Subcutaneous abdominal adipose tissue (tissue), 5 donors: ENCODE data around the gene CNTNAP2.

Experiments used
- H3K27ac ChIP-seq: one replicate; pipeline ENCODE4 v1.7.0; 2013; ENCODE audit warnings: low read depth, mild to moderate bottlenecking, inconsistent platforms, low read length, moderate library complexity
- H3K27me3 ChIP-seq, 5 donors: one replicate each; pipeline ENCODE4 v1.7.0; 2013; ENCODE audit warnings: low read length in 5 of 5, inconsistent platforms in 1 of 5; ENCODE audit not compliant: control insufficient read depth in 5 of 5, insufficient read depth in 4 of 5
- H3K36me3 ChIP-seq, 5 donors: one replicate each; pipeline ENCODE4 v1.7.0; 2013; ENCODE audit warnings: low read length in 5 of 5; ENCODE audit not compliant: control insufficient read depth in 5 of 5, insufficient read depth in 5 of 5
- H3K4me1 ChIP-seq, 5 donors: one replicate each; pipeline ENCODE4 v1.7.0; 2013; ENCODE audit warnings: low read length in 5 of 5, mild to moderate bottlenecking in 3 of 5, moderate library complexity in 1 of 5; ENCODE audit not compliant: control insufficient read depth in 5 of 5, insufficient read depth in 5 of 5
- H3K4me3 ChIP-seq, 5 donors: one replicate each; pipeline ENCODE4 v1.7.0; 2013; ENCODE audit warnings: low read length in 5 of 5, low read depth in 1 of 5
- H3K9ac ChIP-seq, 5 donors: one replicate each; pipeline ENCODE4 v1.7.0; 2013; ENCODE audit warnings: low read length in 5 of 5, mild to moderate bottlenecking in 4 of 5, moderate library complexity in 3 of 5
- H3K9me3 ChIP-seq, 5 donors: one replicate each; pipeline ENCODE4 v1.7.0; 2013; ENCODE audit warnings: low read length in 5 of 5; ENCODE audit not compliant: control insufficient read depth in 5 of 5
- donor health status: healthy.
- donor health status: healthy.
- donor health status: healthy.
- donor health status: healthy.
- donor health status: healthy.

The CNTNAP2 gene

GRCh38 chr7:146670532-146670931 lies 553.9 kb downstream of the CNTNAP2 start:
- H3K9me3 ChIP-seq: peaks cover 0 to 3% (median 0%) of the 10 kb centered on the region in 5 donors
- no peaks in the 10 kb centered on the region for H3K27me3 ChIP-seq
- H3K9ac ChIP-seq: no peak overlapping the region
- no peak overlapping the region for H3K4me3 ChIP-seq
- H3K4me1 ChIP-seq: no peaks in the 10 kb centered on the region
- H3K27ac ChIP-seq: no peak overlapping the region
- no peaks in the 10 kb centered on the region for H3K36me3 ChIP-seq

- no peak overlapping the region for H3K9ac ChIP-seq
- no peak overlapping the region for H3K27ac ChIP-seq
- no peaks in the 10 kb centered on the region for H3K4me1 ChIP-seq
- H3K9me3 ChIP-seq: peaks cover 0 to 2% (median 0%) of the 10 kb centered on the region in 5 donors
- H3K36me3 ChIP-seq: no peaks in the 10 kb centered on the region
- H3K4me3 ChIP-seq: no peak overlapping the region
- H3K27me3 ChIP-seq: no peaks in the 10 kb centered on the region
Measured at GRCh38 chr7:146681487-146681886, 564.9 kb downstream of the CNTNAP2 start.

GRCh38 chr7:146683439-146683838 lies 566.8 kb downstream of the CNTNAP2 start:
- Histone ChIP-seq H3K4me3 (no peak overlapping the region), H3K27me3 (no peaks in the 10 kb centered on the region), H3K9ac (no peak overlapping the region), H3K4me1 (no peaks in the 10 kb centered on the region), H3K9me3 (no peaks in the 10 kb centered on the region), H3K27ac (no peak overlapping the region), H3K36me3 (no peaks in the 10 kb centered on the region)

GRCh38 chr7:146690987-146691386 lies 574.4 kb downstream of the CNTNAP2 start:
- Histone ChIP-seq H3K4me3 (no peak overlapping the region), H3K36me3 (no peaks in the 10 kb centered on the region), H3K4me1 (no peaks in the 10 kb centered on the region), H3K9me3 (no peaks in the 10 kb centered on the region), H3K9ac (no peak overlapping the region), H3K27me3 (no peaks in the 10 kb centered on the region), H3K27ac (no peak overlapping the region)

GRCh38 chr7:146698995-146699610 lies 582.5 kb downstream of the CNTNAP2 start:
- Histone ChIP-seq H3K27me3 (no peaks in the 10 kb centered on the region), H3K36me3 (no peaks in the 10 kb centered on the region), H3K4me1 (no peaks in the 10 kb centered on the region), H3K4me3 (no peak overlapping the region), H3K9ac (no peak overlapping the region), H3K9me3 (no peaks in the 10 kb centered on the region), H3K27ac (no peak overlapping the region)

- Histone ChIP-seq H3K27ac (no peak overlapping the region), H3K4me1 (no peaks in the 10 kb centered on the region), H3K27me3 (no peaks in the 10 kb centered on the region), H3K36me3 (no peaks in the 10 kb centered on the region), H3K9ac (no peak overlapping the region), H3K4me3 (no peak overlapping the region), H3K9me3 (no peaks in the 10 kb centered on the region)
Measured at GRCh38 chr7:146700015-146700560, 583.5 kb downstream of the CNTNAP2 start.

- Histone ChIP-seq H3K9me3 (no peaks in the 10 kb centered on the region), H3K4me1 (no peaks in the 10 kb centered on the region), H3K27me3 (no peaks in the 10 kb centered on the region), H3K36me3 (no peaks in the 10 kb centered on the region), H3K9ac (no peak overlapping the region), H3K4me3 (no peak overlapping the region), H3K27ac (no peak overlapping the region)
Measured at GRCh38 chr7:146701166-146701565, 584.6 kb downstream of the CNTNAP2 start.

DNA sequence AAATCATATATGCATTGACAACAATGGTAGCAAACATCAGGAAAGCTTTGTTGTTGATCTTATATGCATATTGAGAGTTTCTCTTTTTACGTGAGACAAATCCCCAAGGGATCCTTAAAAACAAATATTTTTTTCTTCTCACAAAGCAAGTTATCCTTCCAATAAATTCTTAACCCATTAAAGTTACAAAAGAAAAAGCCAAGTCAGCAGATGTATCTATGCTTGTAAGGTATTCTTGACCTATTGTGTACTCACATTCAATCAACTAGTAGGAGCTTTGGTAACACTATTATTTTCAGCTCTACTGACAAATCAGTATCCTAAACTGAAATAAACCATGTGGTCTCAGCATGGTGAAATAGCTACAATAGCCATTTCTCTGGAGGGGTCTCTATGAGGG lies 586.3 kb downstream of the CNTNAP2 start:
- Histone ChIP-seq H3K4me3 (no peak overlapping the region), H3K27ac (no peak overlapping the region)

DNA sequence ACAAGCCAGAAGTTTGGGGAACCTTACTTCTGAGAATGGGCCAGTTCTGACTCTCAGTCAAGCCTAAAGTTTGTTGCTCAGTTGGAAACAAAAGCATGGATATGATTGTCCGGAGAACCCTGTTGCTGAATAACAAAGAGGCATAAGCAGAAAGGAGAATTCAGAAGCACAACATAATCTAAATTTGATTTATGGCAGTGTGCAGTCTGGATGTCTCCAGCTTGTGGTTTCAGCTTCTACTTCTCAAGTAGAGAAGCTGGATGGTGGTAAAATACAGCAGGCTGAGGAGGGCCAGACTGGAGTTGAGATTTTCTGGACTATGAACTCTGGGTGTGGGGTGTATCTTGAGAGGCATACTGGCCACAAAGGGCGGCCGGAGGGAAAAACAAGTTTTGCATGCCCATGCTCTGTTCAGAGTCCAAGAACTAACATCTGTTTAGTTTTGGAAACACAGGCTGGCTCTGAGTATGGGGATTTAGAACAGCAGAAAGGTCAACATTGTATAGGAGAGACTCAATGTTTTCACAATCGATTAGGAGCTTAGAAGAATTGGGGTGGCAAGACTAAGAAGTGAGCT lies 592.9 kb downstream of the CNTNAP2 start:
- no peaks in the 10 kb centered on the region for H3K36me3 ChIP-seq
- no peaks in the 10 kb centered on the region for H3K4me1 ChIP-seq
- H3K9ac ChIP-seq: no peak overlapping the region
- H3K9me3 ChIP-seq: no peaks in the 10 kb centered on the region
- H3K4me3 ChIP-seq: no peak overlapping the region
- no peak overlapping the region for H3K27ac ChIP-seq
- no peaks in the 10 kb centered on the region for H3K27me3 ChIP-seq

More for the DNA sequence above, 586.3 kb downstream of the CNTNAP2 start:
- Histone ChIP-seq H3K36me3 (no peaks in the 10 kb centered on the region), H3K9me3 (no peaks in the 10 kb centered on the region), H3K9ac (no peak overlapping the region), H3K4me1 (no peaks in the 10 kb centered on the region), H3K27me3 (no peaks in the 10 kb centered on the region)

- Histone ChIP-seq H3K4me1 (no peaks in the 10 kb centered on the region), H3K4me3 (no peak overlapping the region), H3K9ac (no peak overlapping the region), H3K27me3 (no peaks in the 10 kb centered on the region), H3K27ac (no peak overlapping the region), H3K9me3 (no peaks in the 10 kb centered on the region), H3K36me3 (no peaks in the 10 kb centered on the region)
Measured at GRCh38 chr7:146713205-146713604, 596.6 kb downstream of the CNTNAP2 start.
